Stimulated activated CD4-positive, alpha-beta T cell treated with anti-CD3 and anti-CD28 coated beads, Interleukin-1b, Interleukin-23, amount 100 ng/mL, for 48 hours (primary cell): Measurements from ENCODE around the gene MYO16.
"Not testable (repeated sequence)": the region's sequence is repeated elsewhere in the genome, so short reads cannot be mapped to it uniquely, and the experiment has no call there.

Experiments used
- DNase-seq: peaks from one replicate; pipeline ENCODE4 v3.0.0-alpha.2; 2020

MYO16 gene

GRCh38 chr13:109091249-109091648 lies 461.8 kb downstream of the MYO16 start:
- no peak for DNase-seq

- DNase-seq, result not testable (repeated sequence)
Measured at GRCh38 chr13:109092186-109092585, 462.8 kb downstream of the MYO16 start.

GRCh38 chr13:109093998-109094397 lies 464.6 kb downstream of the MYO16 start:
- no peak for DNase-seq

- no peak for DNase-seq
Measured at GRCh38 chr13:109095126-109095525, 465.7 kb downstream of the MYO16 start.

- DNase-seq, result no peak
Measured at GRCh38 chr13:109096101-109096500, 466.7 kb downstream of the MYO16 start.

GRCh38 chr13:109100705-109101304 lies 471.4 kb downstream of the MYO16 start:
- no peak for DNase-seq

GRCh38 chr13:109101550-109102144 lies 472.2 kb downstream of the MYO16 start:
- no peak for DNase-seq

GRCh38 chr13:109105899-109106298 lies 476.5 kb downstream of the MYO16 start:
- no peak for DNase-seq

- DNase-seq, result no peak
Measured at GRCh38 chr13:109110159-109110558, 480.7 kb downstream of the MYO16 start.

GRCh38 chr13:109111141-109111540 lies 481.7 kb downstream of the MYO16 start:
- no peak for DNase-seq

- no peak for DNase-seq
Measured at GRCh38 chr13:109113427-109113826, 484.0 kb downstream of the MYO16 start.

- no peak for DNase-seq
Measured at GRCh38 chr13:109114162-109114561, 484.8 kb downstream of the MYO16 start.

GRCh38 chr13:109114991-109115390 lies 485.6 kb downstream of the MYO16 start:
- no peak for DNase-seq

GRCh38 chr13:109118521-109118920 lies 489.1 kb downstream of the MYO16 start:
- DNase-seq, result no peak

GRCh38 chr13:109119896-109120295 lies 490.5 kb downstream of the MYO16 start:
- DNase-seq, result no peak

GRCh38 chr13:109121826-109122225 lies 492.4 kb downstream of the MYO16 start:
- DNase-seq, result no peak

- DNase-seq, result no peak
Measured at GRCh38 chr13:109123971-109124370, 494.6 kb downstream of the MYO16 start.

- DNase-seq, result no peak
Measured at GRCh38 chr13:109126178-109126577, 496.8 kb downstream of the MYO16 start.

GRCh38 chr13:109126891-109127641 lies 497.7 kb downstream of the MYO16 start:
- DNase-seq, result no peak

GRCh38 chr13:109128121-109128520 lies 498.7 kb downstream of the MYO16 start:
- no peak for DNase-seq

GRCh38 chr13:109130093-109130835 lies 500.9 kb downstream of the MYO16 start:
- no peak for DNase-seq

GRCh38 chr13:109131698-109132257 lies 502.4 kb downstream of the MYO16 start:
- no peak for DNase-seq

GRCh38 chr13:109135018-109135417 lies 505.6 kb downstream of the MYO16 start:
- no peak for DNase-seq
